ENCODE data around the gene SSX2IP. TPM values are rescaled to one million over a fixed set of nuclear protein-coding genes. Genes with fewer than 3 reads are reported as not detected.

The SSX2IP gene
- total and polyA plus RNA-seq, 10 donors: 2.8 to 14.2 (median 8.6) TPM

DNA sequence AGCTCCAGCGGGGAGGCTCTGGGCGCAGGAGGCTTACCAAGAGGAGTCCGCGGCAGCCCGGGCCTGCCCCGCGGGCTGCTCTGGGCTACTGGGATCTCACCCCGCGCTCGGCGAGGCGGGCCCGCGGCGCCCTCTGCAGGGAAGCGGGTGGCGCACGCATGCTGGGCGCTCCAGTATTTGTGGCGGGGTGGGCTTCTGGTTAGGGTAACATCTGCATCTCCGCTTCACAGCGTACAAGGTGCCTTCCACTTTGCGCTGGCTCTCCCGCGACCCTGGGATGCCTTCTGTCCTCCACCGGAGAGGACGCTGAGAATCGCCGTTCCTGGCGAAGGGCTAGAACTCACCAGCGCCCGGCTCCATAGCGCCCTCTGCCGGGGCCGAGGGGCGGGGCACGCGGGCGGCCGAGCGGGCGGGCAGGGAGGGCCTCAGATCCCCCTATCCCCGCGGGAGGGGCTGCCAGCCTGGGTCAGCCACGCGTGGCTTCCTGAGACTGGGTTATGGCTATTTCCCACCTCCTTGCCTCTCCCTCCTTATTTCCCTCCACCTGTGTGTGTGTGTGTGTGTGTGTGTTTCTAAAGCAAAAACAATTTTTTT is 69.4 kb downstream of the SSX2IP start:
- H3K4me3 ChIP-seq: peak overlapping the region; percentile 44 to 74 (median 54)
- TF ChIP-seq POLR2AphosphoS5 (IDR thresholded peaks at IDR 0.05): peak; percentile 74 to 85 (median 84)
- TF ChIP-seq POLR2A (IDR thresholded peaks at IDR 0.05): no peak
- TF ChIP-seq CTCF (IDR thresholded peaks at IDR 0.05 in 8 of 11, conservative IDR thresholded peaks at IDR 0.05 in 3 of 11): peak; percentile 82 to 99 (median 96)
- H3K27ac ChIP-seq: peak overlapping the region; percentile 54 to 83 (median 78)
- no peaks in the 10 kb centered on the region for H3K9me3 ChIP-seq
- intact Hi-C loops (cut with DNase I; ENCODE audit: low total_unique reads): loop anchor here (10.0 kb wide), 1 partner anchor 476 kb away; the partner anchor contains the start of gene PRKACB
- no peaks in the 10 kb centered on the region for H3K36me3 ChIP-seq
- peaks cover 0 to 25% (median 10%) of the 10 kb centered on the region in 6 donors for H3K4me1 ChIP-seq
- peak; percentile 95 for DNase-seq
- WGBS, 5 donors: 1 to 2% (median 1%) methylated on average over 12 to 46 of the region's 46 CpGs
- no peaks in the 10 kb centered on the region for H3K27me3 ChIP-seq (replicated peaks in 1 of 7)

DNA sequence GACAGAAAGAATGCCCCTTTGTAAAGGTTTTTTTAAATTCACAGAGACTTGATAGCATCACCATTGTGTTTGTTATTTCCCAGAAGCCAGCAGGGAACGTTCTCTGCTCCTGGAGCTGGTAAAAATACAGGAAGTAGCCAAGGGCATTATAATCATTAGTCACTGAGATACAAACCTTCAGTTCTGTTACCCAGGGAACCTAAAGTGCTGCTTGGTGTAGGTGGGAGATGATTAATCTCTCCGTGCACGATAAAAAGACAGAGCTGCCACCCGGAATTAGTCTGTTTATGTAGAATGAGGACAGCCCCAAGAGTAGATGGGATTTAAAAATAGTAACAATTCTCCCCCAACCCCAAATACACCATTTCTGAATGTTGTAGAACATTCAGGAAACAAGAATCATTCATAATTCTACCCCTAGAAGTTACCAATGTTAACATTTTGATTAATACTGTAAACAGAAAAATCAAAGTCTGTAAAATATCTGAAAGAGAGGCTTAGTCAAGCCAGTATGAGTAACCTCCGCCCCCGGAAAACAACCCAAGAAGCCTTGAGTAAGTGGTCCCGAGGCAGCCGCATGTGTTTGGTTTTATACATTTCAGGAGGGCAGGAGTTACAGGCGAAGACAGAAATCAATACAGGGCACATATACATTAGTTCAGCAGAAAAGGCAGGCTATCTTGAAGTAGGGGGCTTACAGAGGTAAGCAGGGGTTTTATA is 70.7 kb downstream of the SSX2IP start:
- peak overlapping the region in 7 of 8 donors; percentile 39 to 83 (median 80) for H3K27ac ChIP-seq
- peak in 1 of 3 donors; percentile 53 for TF ChIP-seq POLR2AphosphoS5 (IDR thresholded peaks at IDR 0.05)
- peak in 1 of 3 donors; percentile 18 for TF ChIP-seq POLR2A (IDR thresholded peaks at IDR 0.05)
- TF ChIP-seq CTCF (IDR thresholded peaks at IDR 0.05 in 8 of 11, conservative IDR thresholded peaks at IDR 0.05 in 3 of 11): no peak
- DNase-seq: no peak
- H3K27me3 ChIP-seq (replicated peaks in 1 of 7): no peaks in the 10 kb centered on the region
- peaks cover 0 to 25% (median 10%) of the 10 kb centered on the region in 6 donors for H3K4me1 ChIP-seq
- H3K9me3 ChIP-seq: peaks cover 0 to 2% (median 0%) of the 10 kb centered on the region in 8 donors
- whole genome bisulfite sequencing, 5 donors: 47 to 67% (median 56%) methylated on average over 9 of the region's 9 CpGs
- no peaks in the 10 kb centered on the region for H3K36me3 ChIP-seq
- no peak overlapping the region for H3K4me3 ChIP-seq
- intact Hi-C loops (cut with DNase I; ENCODE audit: low total_unique reads): loop anchor here (10.0 kb wide), 1 partner anchor 475 kb away; the partner anchor contains the start of gene PRKACB

DNA sequence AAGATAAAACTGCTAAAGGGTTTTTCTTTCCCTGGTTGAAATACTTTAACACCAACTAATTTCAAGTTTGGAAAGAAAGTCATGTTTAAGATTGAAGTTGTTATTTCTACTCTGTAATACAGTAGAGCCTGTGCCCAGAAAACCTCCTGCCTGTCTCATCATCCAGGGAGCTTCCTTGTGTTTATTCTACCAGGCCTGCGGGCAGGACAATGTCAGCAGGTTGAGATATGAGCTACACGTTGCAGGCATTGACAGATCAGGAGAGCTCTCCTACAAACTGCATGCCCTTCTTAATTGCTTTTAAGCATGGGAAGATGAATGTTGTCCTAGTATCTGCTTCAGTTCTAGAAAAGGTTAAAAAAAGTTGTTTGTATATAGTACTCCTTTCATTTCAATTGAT is 72.9 kb downstream of the SSX2IP start:
- intact Hi-C loops (cut with DNase I; ENCODE audit: low total_unique reads): no loop called here
- H3K4me1 ChIP-seq: peaks cover 0 to 25% (median 10%) of the 10 kb centered on the region in 6 donors

More for the DNA sequence above, 72.9 kb downstream of the SSX2IP start:
- Histone ChIP-seq H3K27ac (no peak overlapping the region), H3K27me3 (replicated peaks in 1 of 7) (no peaks in the 10 kb centered on the region), H3K36me3 (no peaks in the 10 kb centered on the region), H3K9me3 (peaks cover 0 to 17% (median 12%) of the 10 kb centered on the region in 8 donors), H3K4me3 (no peak overlapping the region)
- WGBS, 5 donors: 69 to 79% (median 77%) methylated on average over 2 of the region's 2 CpGs
- no peak for DNase-seq
- TF ChIP-seq POLR2AphosphoS5 (IDR thresholded peaks at IDR 0.05) (no peak), CTCF (IDR thresholded peaks at IDR 0.05 in 8 of 11, conservative IDR thresholded peaks at IDR 0.05 in 3 of 11) (no peak), POLR2A (IDR thresholded peaks at IDR 0.05) (no peak)
